ENCODE results near the gene ASPHD1. TPM values are rescaled to one million over a fixed set of nuclear protein-coding genes. Genes with fewer than 3 reads are reported as not detected.

Gene ASPHD1
- total and polyA plus RNA-seq, 9 donors, result 0.09 to 1.6 (median 0.55) TPM

DNA sequence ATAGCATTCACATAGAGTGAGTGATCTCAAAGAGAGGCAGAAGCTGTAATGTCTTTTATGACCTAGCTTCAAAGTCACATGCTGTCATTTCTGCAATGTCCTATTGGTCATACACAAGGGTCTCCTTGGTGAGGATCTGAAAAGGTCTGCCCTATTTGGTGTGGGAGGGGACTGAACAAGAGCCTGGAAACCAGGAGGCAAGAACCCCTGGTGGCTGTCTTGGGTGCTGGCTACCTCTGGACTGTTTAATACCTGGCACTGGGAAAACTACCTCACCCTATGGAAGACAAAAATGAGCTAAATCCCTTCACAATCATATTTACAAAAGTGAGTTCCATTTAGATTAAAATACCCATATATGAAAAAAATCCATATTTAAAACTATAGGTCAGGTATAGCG, 16.7 kb downstream of the ASPHD1 start:
- Histone ChIP-seq H3K36me3 (ENCODE audit: control insufficient read depth, insufficient read depth, low read length) (peaks cover 22% of the 10 kb centered on the region), H3K27me3 (ENCODE audit: control insufficient read depth, insufficient read depth, low read length) (no peaks in the 10 kb centered on the region), H3K4me3 (ENCODE audit: low read length) (no peak overlapping the region), H3K27ac (ENCODE audit: low read length) (no peak overlapping the region), H3K4me1 (ENCODE audit: control insufficient read depth, insufficient read depth, low read length) (no peaks in the 10 kb centered on the region), H3K9me3 (replicated peaks; ENCODE audit: control insufficient read depth, low read depth, low read length) (no peaks in the 10 kb centered on the region)
- DNase-seq, result no peak
- 100% methylated on average over 1 of the region's 1 CpG for WGBS (ENCODE audit: insufficient coverage)

DNA sequence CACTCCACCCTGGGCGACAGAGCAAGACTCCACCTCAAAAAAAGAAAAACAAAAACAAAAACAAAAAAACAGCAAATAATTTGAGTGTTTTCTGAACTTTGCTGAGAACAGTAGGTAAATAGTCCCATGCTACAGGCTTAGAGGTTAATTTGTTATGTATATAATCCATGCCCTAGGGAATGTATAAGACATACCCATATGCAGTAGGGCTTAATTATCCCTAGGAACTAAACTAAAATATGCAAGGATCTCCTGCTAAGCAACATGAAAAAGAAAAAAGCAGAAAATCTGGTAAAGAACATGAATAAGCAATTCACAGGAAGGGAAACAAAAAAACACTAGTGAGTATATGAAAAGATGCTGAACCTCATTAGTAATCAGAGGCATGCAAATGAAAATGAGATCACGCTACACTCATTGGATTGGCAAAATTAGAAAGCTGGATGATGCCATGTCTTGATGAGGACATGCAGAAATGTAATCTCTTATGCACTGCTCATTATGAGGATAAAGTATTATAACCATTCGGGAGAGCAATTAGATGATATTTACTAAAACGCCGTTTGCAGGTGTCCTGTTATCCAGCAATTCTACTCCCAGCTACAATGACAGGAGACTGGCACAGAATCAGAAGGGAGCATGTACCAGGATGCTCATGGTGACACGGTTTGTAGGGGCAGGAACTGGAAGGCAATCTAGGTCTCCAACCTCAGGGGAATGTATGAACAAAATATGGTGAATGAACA, 20.2 kb downstream of the ASPHD1 start:
- Histone ChIP-seq H3K9me3 (replicated peaks; ENCODE audit: control insufficient read depth, low read depth, low read length) (no peaks in the 10 kb centered on the region), H3K36me3 (ENCODE audit: control insufficient read depth, insufficient read depth, low read length) (peaks cover 26% of the 10 kb centered on the region)

DNA sequence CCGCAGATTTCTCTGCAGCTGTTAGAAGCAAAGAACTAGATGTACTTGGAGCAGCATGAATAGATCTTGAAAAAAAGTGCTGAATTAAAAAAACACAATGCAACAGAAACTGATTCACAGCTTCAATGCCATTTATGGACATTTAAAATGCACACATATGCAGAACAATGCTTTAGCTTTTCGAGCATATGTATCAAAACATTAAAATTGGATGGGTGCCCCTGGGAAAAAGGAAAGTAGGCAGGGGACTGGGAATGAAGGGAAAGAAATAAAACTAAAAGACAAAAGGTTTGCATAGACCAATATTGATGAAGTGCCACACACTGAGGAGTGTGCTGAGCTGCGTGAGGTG, 20.7 kb downstream of the ASPHD1 start:
- WGBS (ENCODE audit: insufficient coverage), result 77% methylated on average over 1 of the region's 3 CpGs
- H3K27me3 ChIP-seq (ENCODE audit: control insufficient read depth, insufficient read depth, low read length), result no peaks in the 10 kb centered on the region
- peaks cover 8% of the 10 kb centered on the region for H3K4me1 ChIP-seq (ENCODE audit: control insufficient read depth, insufficient read depth, low read length)
- DNase-seq, result no peak
- no peak overlapping the region for H3K4me3 ChIP-seq (ENCODE audit: low read length)
- peaks cover 26% of the 10 kb centered on the region for H3K36me3 ChIP-seq (ENCODE audit: control insufficient read depth, insufficient read depth, low read length)
- H3K27ac ChIP-seq (ENCODE audit: low read length), result no peak overlapping the region
- no peaks in the 10 kb centered on the region for H3K9me3 ChIP-seq (replicated peaks; ENCODE audit: control insufficient read depth, low read depth, low read length)

More for the DNA sequence above, 20.2 kb downstream of the ASPHD1 start:
- DNase-seq, result no peak
- H3K27ac ChIP-seq (ENCODE audit: low read length), result no peak overlapping the region
- WGBS (ENCODE audit: insufficient coverage), result 50% methylated on average over 1 of the region's 6 CpGs
- H3K4me3 ChIP-seq (ENCODE audit: low read length), result no peak overlapping the region
- H3K4me1 ChIP-seq (ENCODE audit: control insufficient read depth, insufficient read depth, low read length), result peaks cover 8% of the 10 kb centered on the region
- no peaks in the 10 kb centered on the region for H3K27me3 ChIP-seq (ENCODE audit: control insufficient read depth, insufficient read depth, low read length)

DNA sequence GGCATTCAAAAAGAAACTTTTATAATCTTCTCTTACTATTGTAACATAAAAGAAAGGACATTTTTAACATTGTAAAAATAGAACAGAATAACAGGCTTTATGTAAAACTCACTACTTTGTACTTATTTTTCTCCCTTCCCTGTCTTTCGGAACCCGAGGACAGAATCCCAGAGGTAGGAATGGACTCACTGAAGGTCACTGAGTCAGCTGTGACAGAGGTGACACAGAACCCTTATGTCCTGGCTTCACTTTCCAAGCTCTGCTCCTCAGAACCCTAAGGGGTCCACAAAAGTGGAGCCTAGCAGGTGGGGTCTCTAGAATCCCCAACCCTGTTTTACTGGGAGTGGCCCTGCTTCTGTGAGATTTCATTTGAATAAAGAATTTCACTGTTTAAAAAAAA, 22.0 kb downstream of the ASPHD1 start:
- Histone ChIP-seq H3K27me3 (ENCODE audit: control insufficient read depth, insufficient read depth, low read length) (no peaks in the 10 kb centered on the region), H3K27ac (ENCODE audit: low read length) (no peak overlapping the region), H3K4me1 (ENCODE audit: control insufficient read depth, insufficient read depth, low read length) (peaks cover 18% of the 10 kb centered on the region), H3K9me3 (replicated peaks; ENCODE audit: control insufficient read depth, low read depth, low read length) (no peaks in the 10 kb centered on the region), H3K36me3 (ENCODE audit: control insufficient read depth, insufficient read depth, low read length) (peaks cover 20% of the 10 kb centered on the region), H3K4me3 (ENCODE audit: low read length) (no peak overlapping the region)
- DNase-seq, result no peak
- 83% methylated on average over 1 of the region's 2 CpGs for WGBS (ENCODE audit: insufficient coverage)

DNA sequence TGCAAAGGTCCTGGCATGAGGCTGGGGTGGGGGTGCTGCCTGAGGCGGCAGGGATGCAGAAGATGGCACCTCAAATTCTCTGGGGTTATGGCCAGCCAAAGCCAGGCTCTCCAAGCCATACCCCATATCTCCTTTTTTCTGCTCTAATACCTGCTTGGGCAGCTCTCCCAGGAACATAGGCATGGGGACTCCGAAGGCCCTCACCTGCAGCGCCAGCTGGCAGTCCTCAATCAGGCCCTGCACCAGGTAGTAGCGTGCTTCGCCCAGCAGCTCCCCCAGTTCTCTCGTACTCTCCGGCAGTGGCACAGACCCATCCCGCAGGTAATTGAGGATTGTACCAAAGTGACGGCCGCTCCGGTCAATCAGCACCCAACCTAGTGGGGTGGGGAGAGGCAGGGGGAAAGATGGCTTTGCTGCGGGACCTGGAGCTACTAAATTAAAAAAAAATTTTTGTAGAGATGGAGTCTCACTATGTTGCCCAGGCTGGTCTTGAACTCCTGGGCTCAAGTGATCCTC, 22.8 kb downstream of the ASPHD1 start:
- WGBS (ENCODE audit: insufficient coverage), result 93% methylated on average over 12 of the region's 12 CpGs
- H3K36me3 ChIP-seq (ENCODE audit: control insufficient read depth, insufficient read depth, low read length), result peaks cover 20% of the 10 kb centered on the region

DNA sequence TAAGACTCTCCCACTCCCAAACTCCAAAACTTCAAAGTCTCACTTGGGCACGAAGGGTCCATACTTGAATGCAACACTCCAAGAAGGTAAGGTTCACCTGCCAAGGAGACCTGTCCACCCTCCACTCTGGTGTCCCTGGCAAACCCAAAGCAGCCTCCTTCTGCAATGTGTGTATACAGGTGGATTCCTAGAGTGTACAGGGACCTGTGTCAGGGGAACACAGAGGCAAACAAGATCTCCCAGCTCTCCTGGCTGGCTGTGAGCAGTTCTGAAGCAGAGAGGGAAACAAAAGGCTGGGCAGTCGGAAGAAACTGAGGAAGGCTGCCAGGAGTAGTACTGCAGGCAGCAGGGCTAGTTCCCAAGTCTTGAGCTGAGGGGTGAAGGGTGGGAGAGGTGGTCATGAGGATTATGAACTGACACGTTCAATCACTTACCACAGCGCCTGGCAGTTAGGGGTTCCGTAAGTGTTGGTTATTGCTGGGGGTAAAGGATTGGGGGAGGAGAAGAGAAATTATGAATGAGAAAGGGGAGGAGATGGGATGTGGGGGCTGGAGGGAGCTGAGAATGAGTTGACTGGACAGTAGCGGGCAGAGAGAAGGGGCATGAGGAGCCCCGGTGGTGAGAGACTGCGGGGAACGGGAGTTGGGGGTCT, 24.9 kb downstream of the ASPHD1 start:
- H3K4me3 ChIP-seq (ENCODE audit: low read length), result peak overlapping the region; percentile 83
- H3K27ac ChIP-seq (ENCODE audit: low read length), result no peak overlapping the region
- H3K4me1 ChIP-seq (ENCODE audit: control insufficient read depth, insufficient read depth, low read length), result peaks cover 18% of the 10 kb centered on the region
- H3K9me3 ChIP-seq (replicated peaks; ENCODE audit: control insufficient read depth, low read depth, low read length), result no peaks in the 10 kb centered on the region
- H3K36me3 ChIP-seq (ENCODE audit: control insufficient read depth, insufficient read depth, low read length), result peaks cover 20% of the 10 kb centered on the region
- WGBS (ENCODE audit: insufficient coverage), result 2% methylated on average over 8 of the region's 9 CpGs
- peak; percentile 22 for DNase-seq
- no peaks in the 10 kb centered on the region for H3K27me3 ChIP-seq (ENCODE audit: control insufficient read depth, insufficient read depth, low read length)

More for the DNA sequence above, 22.8 kb downstream of the ASPHD1 start:
- Histone ChIP-seq H3K9me3 (replicated peaks; ENCODE audit: control insufficient read depth, low read depth, low read length) (no peaks in the 10 kb centered on the region), H3K4me1 (ENCODE audit: control insufficient read depth, insufficient read depth, low read length) (peaks cover 18% of the 10 kb centered on the region), H3K27ac (ENCODE audit: low read length) (no peak overlapping the region), H3K4me3 (ENCODE audit: low read length) (no peak overlapping the region), H3K27me3 (ENCODE audit: control insufficient read depth, insufficient read depth, low read length) (no peaks in the 10 kb centered on the region)
- no peak for DNase-seq

DNA sequence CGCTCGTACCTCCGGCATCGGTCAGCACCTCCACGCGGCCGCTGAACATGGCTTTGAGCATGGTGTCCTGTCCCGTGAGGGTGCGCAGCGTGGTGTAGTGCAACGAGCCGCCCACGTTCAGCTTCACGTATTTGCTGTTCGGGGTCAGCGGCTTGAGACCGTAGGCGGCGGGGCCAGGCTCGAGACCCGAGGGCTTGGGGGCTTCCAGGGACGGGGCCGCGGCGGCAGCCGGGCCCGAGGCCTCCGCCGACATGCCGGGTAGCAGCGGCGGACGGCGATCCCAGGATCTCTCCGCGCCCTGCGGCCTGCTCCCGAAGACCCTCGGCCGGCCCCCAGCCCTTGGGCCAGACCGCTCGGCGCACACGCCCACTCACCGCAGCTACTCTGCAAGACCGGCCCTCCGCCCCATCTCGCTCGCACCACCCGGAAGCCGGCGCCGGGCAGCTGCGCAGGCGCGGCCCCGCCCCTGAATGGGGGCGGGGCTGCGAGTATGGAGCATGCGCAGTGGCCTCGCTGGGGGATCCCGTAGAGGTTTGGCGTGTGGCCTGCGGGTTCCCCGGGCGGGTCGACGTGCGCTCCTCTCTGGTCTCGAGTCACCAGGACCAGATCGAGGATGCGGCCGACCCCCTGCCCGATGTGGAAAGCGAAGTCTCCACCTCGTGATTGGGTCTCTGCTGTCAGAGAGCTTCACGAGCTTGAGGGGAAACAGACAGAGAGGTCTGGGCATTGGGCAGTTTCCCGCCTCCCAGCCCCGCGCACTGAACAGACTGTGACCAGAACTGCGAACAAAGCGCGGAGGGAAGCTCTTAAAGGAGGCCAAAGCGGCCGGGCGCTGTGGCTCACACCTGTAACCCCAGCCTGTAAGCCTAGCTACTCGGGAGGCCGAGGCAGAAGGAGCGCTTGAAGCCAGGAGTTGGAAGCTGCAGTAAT, 25.8 kb downstream of the ASPHD1 start, which contains the start of gene KCTD13:
Gene KCTD13, minus strand, starts transcription at position 446 of the 930 bp plus-strand sequence. Its CDS starts 193 bp downstream, at position 253.
- WGBS (ENCODE audit: insufficient coverage), result under 1% methylated on average over 89 of the region's 89 CpGs
- Histone ChIP-seq H3K4me3 (ENCODE audit: low read length) (peak within 1 kb of the TSS; percentile 83), H3K36me3 (ENCODE audit: control insufficient read depth, insufficient read depth, low read length) (peaks cover 13% of the 10 kb centered on the region), H3K27me3 (ENCODE audit: control insufficient read depth, insufficient read depth, low read length) (no peaks in the 10 kb centered on the region), H3K4me1 (ENCODE audit: control insufficient read depth, insufficient read depth, low read length) (peaks cover 18% of the 10 kb centered on the region), H3K27ac (ENCODE audit: low read length) (peak within 1 kb of the TSS; percentile 93), H3K9me3 (replicated peaks; ENCODE audit: control insufficient read depth, low read depth, low read length) (no peaks in the 10 kb centered on the region)
- DNase-seq, result peak; percentile 94

DNA sequence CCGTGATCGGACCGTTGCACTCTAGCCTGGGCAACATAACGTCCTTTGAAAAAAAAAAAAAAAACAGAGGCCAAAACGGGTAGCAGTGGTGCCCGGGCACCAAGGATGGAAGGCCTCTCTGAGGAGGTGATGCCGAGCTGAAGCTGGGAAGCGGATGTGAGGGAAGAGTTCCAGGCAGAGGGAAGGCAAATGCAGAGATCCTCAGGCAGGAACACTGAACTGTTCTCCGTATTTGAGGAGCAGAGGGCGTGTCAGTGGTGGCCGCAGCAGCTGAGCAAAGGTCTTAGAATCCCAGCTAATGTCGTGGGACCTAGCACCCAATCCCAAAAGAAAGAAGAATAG, 26.4 kb downstream of the ASPHD1 start:
- peaks cover 10% of the 10 kb centered on the region for H3K36me3 ChIP-seq (ENCODE audit: control insufficient read depth, insufficient read depth, low read length)

DNA sequence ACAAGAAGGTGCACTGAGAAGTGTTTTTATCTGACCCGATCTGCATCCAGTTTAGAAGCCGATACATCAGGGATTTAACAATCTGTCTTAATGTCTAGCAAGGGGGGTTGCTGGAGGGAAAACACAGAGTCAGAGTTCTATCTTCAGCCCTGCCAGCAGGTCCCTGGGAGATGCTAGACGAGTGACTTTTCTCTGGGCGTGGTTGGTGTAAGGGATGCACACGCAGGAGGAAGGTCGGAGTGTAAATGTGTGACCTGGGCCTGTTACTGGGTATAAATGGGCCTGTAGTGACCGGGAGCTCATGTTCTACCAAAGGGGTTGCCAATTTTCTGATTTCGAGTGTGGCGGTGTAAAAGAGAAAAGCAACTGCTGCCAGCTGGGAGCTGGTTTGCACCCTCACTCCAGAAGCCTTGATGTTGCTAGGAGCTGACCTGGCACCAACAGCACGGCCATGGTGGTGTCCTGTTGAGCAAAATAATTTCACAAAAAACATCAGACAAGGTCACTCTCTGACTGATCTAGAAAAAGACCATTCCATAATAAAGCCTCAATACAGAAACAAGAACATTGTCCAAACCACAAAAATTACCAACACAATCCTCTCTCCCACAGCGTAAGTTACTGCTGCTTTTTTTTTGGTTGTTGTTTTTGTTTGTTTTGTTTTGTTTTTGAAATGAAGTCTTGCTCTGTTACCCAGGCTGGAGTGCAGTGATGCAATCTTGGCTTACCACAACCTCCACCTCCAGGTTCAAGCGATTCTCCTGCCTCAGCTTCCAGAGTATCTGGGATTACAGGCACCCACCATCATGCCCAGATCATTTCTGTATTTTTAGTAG, 27.0 kb downstream of the ASPHD1 start:
- DNase-seq, result peak; percentile 14
- H3K4me1 ChIP-seq (ENCODE audit: control insufficient read depth, insufficient read depth, low read length), result peaks cover 18% of the 10 kb centered on the region
- no peaks in the 10 kb centered on the region for H3K27me3 ChIP-seq (ENCODE audit: control insufficient read depth, insufficient read depth, low read length)
- H3K36me3 ChIP-seq (ENCODE audit: control insufficient read depth, insufficient read depth, low read length), result peaks cover 9% of the 10 kb centered on the region
- 56% methylated on average over 8 of the region's 12 CpGs for WGBS (ENCODE audit: insufficient coverage)
- H3K9me3 ChIP-seq (replicated peaks; ENCODE audit: control insufficient read depth, low read depth, low read length), result no peaks in the 10 kb centered on the region
- peak overlapping the region; percentile 93 for H3K27ac ChIP-seq (ENCODE audit: low read length)
- peak overlapping the region; percentile 83 for H3K4me3 ChIP-seq (ENCODE audit: low read length)

More for the DNA sequence above, 26.4 kb downstream of the ASPHD1 start:
- H3K4me1 ChIP-seq (ENCODE audit: control insufficient read depth, insufficient read depth, low read length), result peaks cover 18% of the 10 kb centered on the region
- WGBS (ENCODE audit: insufficient coverage), result 7% methylated on average over 12 of the region's 12 CpGs
- no peaks in the 10 kb centered on the region for H3K27me3 ChIP-seq (ENCODE audit: control insufficient read depth, insufficient read depth, low read length)
- H3K9me3 ChIP-seq (replicated peaks; ENCODE audit: control insufficient read depth, low read depth, low read length), result no peaks in the 10 kb centered on the region
- peak overlapping the region; percentile 83 for H3K4me3 ChIP-seq (ENCODE audit: low read length)
- peak overlapping the region; percentile 93 for H3K27ac ChIP-seq (ENCODE audit: low read length)
- peak; percentile 71 for DNase-seq
